ENCODE measurements around the gene MAP1LC3B2.

Gene MAP1LC3B2

DNA sequence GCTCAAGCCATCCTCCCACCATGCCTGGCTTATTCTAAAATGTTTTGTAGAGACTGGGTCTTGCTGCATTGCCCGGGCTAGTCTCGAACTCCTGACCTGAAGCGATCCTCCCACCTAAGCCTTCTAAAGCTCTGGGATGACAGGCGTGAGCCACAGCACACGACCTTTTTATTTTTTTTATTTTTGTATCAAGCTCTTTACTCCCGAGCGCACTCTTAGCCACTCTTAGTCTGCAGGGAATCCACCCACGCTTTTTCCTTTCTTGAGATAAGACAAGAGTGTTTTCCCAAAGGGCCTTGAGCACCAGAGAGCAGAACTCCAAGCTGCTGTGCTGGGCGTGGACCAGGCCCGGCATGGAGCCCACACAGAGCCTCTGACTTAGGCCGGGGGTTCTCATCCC, 23.4 kb downstream of the MAP1LC3B2 start:
- TF ChIP-seq, protein P1, sequence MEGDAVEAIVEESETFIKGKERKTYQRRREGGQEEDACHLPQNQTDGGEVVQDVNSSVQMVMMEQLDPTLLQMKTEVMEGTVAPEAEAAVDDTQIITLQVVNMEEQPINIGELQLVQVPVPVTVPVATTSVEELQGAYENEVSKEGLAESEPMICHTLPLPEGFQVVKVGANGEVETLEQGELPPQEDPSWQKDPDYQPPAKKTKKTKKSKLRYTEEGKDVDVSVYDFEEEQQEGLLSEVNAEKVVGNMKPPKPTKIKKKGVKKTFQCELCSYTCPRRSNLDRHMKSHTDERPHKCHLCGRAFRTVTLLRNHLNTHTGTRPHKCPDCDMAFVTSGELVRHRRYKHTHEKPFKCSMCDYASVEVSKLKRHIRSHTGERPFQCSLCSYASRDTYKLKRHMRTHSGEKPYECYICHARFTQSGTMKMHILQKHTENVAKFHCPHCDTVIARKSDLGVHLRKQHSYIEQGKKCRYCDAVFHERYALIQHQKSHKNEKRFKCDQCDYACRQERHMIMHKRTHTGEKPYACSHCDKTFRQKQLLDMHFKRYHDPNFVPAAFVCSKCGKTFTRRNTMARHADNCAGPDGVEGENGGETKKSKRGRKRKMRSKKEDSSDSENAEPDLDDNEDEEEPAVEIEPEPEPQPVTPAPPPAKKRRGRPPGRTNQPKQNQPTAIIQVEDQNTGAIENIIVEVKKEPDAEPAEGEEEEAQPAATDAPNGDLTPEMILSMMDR (IDR thresholded peaks at IDR 0.05; ENCODE audit: low read length, missing control alignments), result no peak
- no peak overlapping the region for H3K4me3 ChIP-seq (replicated peaks; ENCODE audit: low read depth, low read length)
- peak; percentile 90 for DNase-seq (ENCODE audit: low read depth)

DNA sequence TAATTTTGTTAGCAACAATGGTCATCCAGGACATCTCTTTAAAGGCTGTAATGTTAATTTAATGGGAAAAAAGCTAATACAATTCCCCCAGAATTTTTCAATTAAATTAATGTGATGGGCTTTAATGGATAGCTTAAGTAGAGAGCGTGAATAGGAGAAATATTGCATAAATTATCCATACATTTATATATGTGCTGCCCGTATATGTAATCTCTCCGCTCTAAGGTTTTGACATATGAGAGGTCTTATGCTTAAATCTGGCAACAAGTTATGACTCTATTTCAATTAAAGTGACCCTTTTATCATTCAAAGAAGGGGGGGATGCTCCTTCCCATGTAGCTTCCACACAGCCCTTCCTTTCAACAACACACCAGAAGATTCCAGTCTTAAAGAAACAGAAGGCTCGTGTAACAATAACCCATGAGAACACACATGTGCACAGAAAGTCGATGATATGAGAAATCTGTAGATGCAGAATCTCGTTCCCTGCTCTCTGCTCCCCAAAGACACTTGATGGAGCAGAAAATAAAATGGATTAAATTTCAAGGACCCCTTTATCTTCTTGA, 24.0 kb downstream of the MAP1LC3B2 start:
- no peak for DNase-seq (ENCODE audit: low read depth)
- no peak overlapping the region for H3K4me3 ChIP-seq (replicated peaks; ENCODE audit: low read depth, low read length)
- TF ChIP-seq, protein P1 (IDR thresholded peaks at IDR 0.05; ENCODE audit: low read length, missing control alignments), result no peak

DNA sequence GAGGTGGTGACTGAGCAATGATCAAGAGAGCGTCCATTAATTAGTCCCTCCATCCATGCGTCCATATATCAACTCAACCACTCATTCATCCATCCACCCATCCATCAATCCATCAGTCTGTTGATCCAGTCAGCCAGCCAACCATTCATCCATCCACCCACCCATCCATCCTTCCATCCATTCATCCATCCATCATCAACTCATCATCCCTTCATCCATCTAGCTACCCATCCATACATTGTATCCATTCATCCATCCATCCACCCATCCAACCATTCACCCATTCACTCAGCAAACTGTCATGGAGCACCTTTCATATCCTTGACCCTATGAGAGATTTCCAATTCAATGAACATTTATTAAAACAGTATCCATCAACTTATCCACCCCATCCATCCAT, 28.1 kb downstream of the MAP1LC3B2 start:
- TF ChIP-seq, protein P1 (IDR thresholded peaks at IDR 0.05; ENCODE audit: low read length, missing control alignments), result no peak
- H3K4me3 ChIP-seq (replicated peaks; ENCODE audit: low read depth, low read length), result no peak overlapping the region
- no peak for DNase-seq (ENCODE audit: low read depth)

DNA sequence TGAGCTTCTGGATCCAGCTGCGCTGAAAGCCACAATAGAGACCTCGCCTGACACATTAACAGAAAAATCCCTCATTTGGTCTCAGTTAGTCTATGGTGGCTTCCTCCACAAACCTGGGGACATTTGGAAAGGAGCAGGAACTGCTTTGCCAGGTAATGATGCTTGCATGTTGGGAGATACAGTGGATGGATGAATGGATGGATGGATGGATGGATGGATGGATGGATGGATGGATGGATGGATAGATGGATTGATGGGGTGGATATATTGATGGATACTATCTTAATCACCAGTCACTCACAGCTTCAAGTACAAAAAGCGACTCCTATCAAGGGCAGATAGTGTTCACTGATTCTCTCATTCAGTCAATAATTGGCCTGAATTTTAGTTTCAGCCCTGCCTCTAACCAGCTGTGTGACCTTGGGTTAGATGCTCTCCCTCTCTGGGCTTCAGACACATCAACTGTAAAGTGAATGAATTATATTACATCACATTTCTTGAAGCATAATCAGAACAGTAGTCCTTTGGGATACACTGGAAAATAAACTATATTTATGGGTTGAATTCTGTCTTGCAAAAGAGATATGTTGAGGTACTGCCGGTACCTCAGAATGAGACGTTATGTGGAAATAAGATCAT, 29.3 kb downstream of the MAP1LC3B2 start:
- DNase-seq (ENCODE audit: low read depth), result no peak
- no peak overlapping the region for H3K4me3 ChIP-seq (replicated peaks; ENCODE audit: low read depth, low read length)
- TF ChIP-seq, protein P1 (IDR thresholded peaks at IDR 0.05; ENCODE audit: low read length, missing control alignments), result no peak

DNA sequence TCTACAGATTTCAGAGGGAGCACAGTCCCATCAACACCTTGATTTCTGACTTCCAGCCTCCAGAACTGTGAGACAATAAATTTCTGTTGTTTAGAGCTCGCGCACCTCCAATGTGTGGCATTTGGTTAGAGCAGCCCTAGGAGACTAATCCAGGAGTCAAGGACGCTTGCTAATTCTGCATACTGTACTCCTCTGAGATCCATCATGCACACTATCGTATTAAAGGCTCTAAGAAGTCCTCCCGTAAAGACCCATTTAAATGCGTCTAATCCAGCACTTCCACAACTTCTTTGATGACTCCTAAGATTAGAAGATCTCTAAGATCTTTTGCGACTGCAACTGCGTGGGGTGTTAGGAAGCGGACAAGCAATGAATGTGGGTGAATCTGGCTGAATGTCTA, 30.4 kb downstream of the MAP1LC3B2 start:
- DNase-seq (ENCODE audit: low read depth), result no peak
- TF ChIP-seq, protein P1 (IDR thresholded peaks at IDR 0.05; ENCODE audit: low read length, missing control alignments), result no peak

DNA sequence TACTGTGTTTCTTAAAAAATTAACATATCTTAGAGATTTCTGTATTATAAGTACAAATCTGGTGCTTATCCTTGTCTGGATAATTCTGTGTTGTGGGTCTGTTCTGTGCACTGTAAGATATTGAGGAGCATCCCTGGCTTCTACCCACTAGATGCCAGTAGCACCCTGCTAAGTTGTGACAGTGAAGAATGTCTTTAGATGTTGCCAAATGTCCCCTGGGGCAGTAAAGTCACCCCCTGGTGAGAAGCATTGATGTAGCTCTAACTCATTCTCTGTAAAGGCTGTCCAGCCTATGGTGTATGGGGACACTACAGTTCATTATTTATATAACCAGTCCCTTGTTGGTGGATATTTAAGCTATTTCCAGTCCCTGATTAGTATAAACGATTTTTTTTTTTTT, 31.4 kb downstream of the MAP1LC3B2 start:
- no peak for DNase-seq (ENCODE audit: low read depth)
- no peak overlapping the region for H3K4me3 ChIP-seq (replicated peaks; ENCODE audit: low read depth, low read length)
- TF ChIP-seq, protein P1 (IDR thresholded peaks at IDR 0.05; ENCODE audit: low read length, missing control alignments), result no peak

More for the DNA sequence above, 30.4 kb downstream of the MAP1LC3B2 start:
- no peak overlapping the region for H3K4me3 ChIP-seq (replicated peaks; ENCODE audit: low read depth, low read length)

Measured in fibroblast of pulmonary artery (primary cell).